ENCODE data around the gene MBNL1.

MBNL1 gene

GRCh38 chr3:152268555-152269055 lies at the start of gene MBNL1:
MBNL1 (plus strand) TSS chr3:152268929; CDS start chr3:152300194, 31,265 bp downstream.
- peak; percentile 64 for DNase-seq (ENCODE audit: low read depth)

- no peak for DNase-seq (ENCODE audit: low read depth)
Observed at GRCh38 chr3:152219216-152219615, 49.5 kb upstream of the MBNL1 start.

GRCh38 chr3:152219769-152220255 lies 48.9 kb upstream of the MBNL1 start:
- DNase-seq (ENCODE audit: low read depth) = no peak

- no peak for DNase-seq (ENCODE audit: low read depth)
Observed at GRCh38 chr3:152222327-152222726, 46.4 kb upstream of the MBNL1 start.

GRCh38 chr3:152225201-152225600 lies 43.5 kb upstream of the MBNL1 start:
- DNase-seq (ENCODE audit: low read depth) = no peak

GRCh38 chr3:152226176-152226575 lies 42.6 kb upstream of the MBNL1 start:
- no peak for DNase-seq (ENCODE audit: low read depth)

GRCh38 chr3:152227027-152227426 lies 41.7 kb upstream of the MBNL1 start:
- no peak for DNase-seq (ENCODE audit: low read depth)

- no peak for DNase-seq (ENCODE audit: low read depth)
Observed at GRCh38 chr3:152229692-152230091, 39.0 kb upstream of the MBNL1 start.

- no peak for DNase-seq (ENCODE audit: low read depth)
Observed at GRCh38 chr3:152230370-152230769, 38.4 kb upstream of the MBNL1 start.

- DNase-seq (ENCODE audit: low read depth) = no peak
Observed at GRCh38 chr3:152232001-152232400, 36.7 kb upstream of the MBNL1 start.

- DNase-seq (ENCODE audit: low read depth) = no peak
Observed at GRCh38 chr3:152232679-152233078, 36.0 kb upstream of the MBNL1 start.

- no peak for DNase-seq (ENCODE audit: low read depth)
Observed at GRCh38 chr3:152234657-152235375, 33.9 kb upstream of the MBNL1 start.

- no peak for DNase-seq (ENCODE audit: low read depth)
Observed at GRCh38 chr3:152235709-152236298, 32.9 kb upstream of the MBNL1 start.

GRCh38 chr3:152236716-152237115 lies 32.0 kb upstream of the MBNL1 start:
- no peak for DNase-seq (ENCODE audit: low read depth)

- no peak for DNase-seq (ENCODE audit: low read depth)
Observed at GRCh38 chr3:152241142-152242017, 27.3 kb upstream of the MBNL1 start.

GRCh38 chr3:152243301-152243711 lies 25.4 kb upstream of the MBNL1 start:
- no peak for DNase-seq (ENCODE audit: low read depth)

- DNase-seq (ENCODE audit: low read depth) = no peak
Observed at GRCh38 chr3:152243721-152244516, 24.8 kb upstream of the MBNL1 start.

GRCh38 chr3:152244517-152244888 lies 24.2 kb upstream of the MBNL1 start:
- no peak for DNase-seq (ENCODE audit: low read depth)

GRCh38 chr3:152245498-152246170 lies 23.1 kb upstream of the MBNL1 start:
- DNase-seq (ENCODE audit: low read depth) = no peak

- no peak for DNase-seq (ENCODE audit: low read depth)
Observed at GRCh38 chr3:152251916-152252315, 16.8 kb upstream of the MBNL1 start.

- DNase-seq (ENCODE audit: low read depth) = no peak
Observed at GRCh38 chr3:152252755-152253154, 16.0 kb upstream of the MBNL1 start.

Measured in activated gamma-delta T cell treated with anti-CD3 and anti-CD28 coated beads, Interleukin-2, amount 50 U/mL, for 16 hours (primary cell).